Osteoblast (primary cell): ENCODE measurements around the gene ZNF652. TPM values are rescaled to one million over a fixed set of nuclear protein-coding genes. Genes with fewer than 3 reads are reported as not detected.

ENCODE experiments used
- DNase-seq: peaks from one replicate; pipeline ENCODE4 v3.0.0; 2011; ENCODE audit warnings: low spot score, mixed read lengths; ENCODE audit not compliant: insufficient read length; ENCODE audit errors: missing footprints
- H2AFZ ChIP-seq: 2 replicates; pipeline ENCODE4 v1.6.0; 2011; ENCODE audit warnings: mild to moderate bottlenecking, low read length
- H3K27ac ChIP-seq: 2 replicates; pipeline ENCODE4 v1.5.1; 2011; ENCODE audit warnings: mild to moderate bottlenecking, low read depth, low read length, moderate library complexity
- H3K27me3 ChIP-seq: 2 replicates; pipeline ENCODE4 v1.6.0; 2012; ENCODE audit warnings: mild to moderate bottlenecking, control low read depth, inconsistent platforms, low read length, moderate library complexity; ENCODE audit not compliant: insufficient read depth
- H3K36me3 ChIP-seq: 2 replicates; pipeline ENCODE4 v1.5.1; 2011; ENCODE audit warnings: mild to moderate bottlenecking, low read length, control low read depth, moderate library complexity; ENCODE audit not compliant: insufficient read depth
- H3K4me1 ChIP-seq: 2 replicates; pipeline ENCODE4 v1.5.1; 2011; ENCODE audit warnings: mild to moderate bottlenecking, low read length, control low read depth, moderate library complexity; ENCODE audit not compliant: insufficient read depth
- H3K4me2 ChIP-seq: 2 replicates; pipeline ENCODE4 v1.6.0; 2011; ENCODE audit warnings: mild to moderate bottlenecking, low read length; ENCODE audit not compliant: insufficient read depth
- H3K4me3 ChIP-seq: fragments of 200-600 bp; sonication (generic); 3 replicates; pipeline ENCODE4 v1.5.1; 2012; ENCODE audit warnings: mild to moderate bottlenecking, low read length, inconsistent platforms; ENCODE audit not compliant: insufficient read depth
- H3K79me2 ChIP-seq: 2 replicates; pipeline ENCODE4 v1.6.0; 2012; ENCODE audit warnings: mild to moderate bottlenecking, low read length, control low read depth, inconsistent platforms; ENCODE audit not compliant: insufficient read depth
- H3K9me3 ChIP-seq: 2 replicates; pipeline ENCODE4 v1.5.1; 2011; ENCODE audit warnings: low read depth, low read length, control low read depth
- H4K20me1 ChIP-seq: 2 replicates; pipeline ENCODE4 v1.6.0; 2012; ENCODE audit warnings: mild to moderate bottlenecking, low read length, control low read depth; ENCODE audit not compliant: insufficient read depth
- total RNA-seq: library from RNA; depleted of rRNA; stranded (reverse); fragments of >200 nt; gene quantifications from 2 replicates; pipeline ENCODE4 v1.2.3, GENCODE V29; 2012
- TF ChIP-seq, protein P1 (sequence below): IDR thresholded peaks from 2 replicates; pipeline ENCODE4 v1.5.1; 2011; ENCODE audit warnings: mild to moderate bottlenecking, low read depth, low read length, moderate library complexity; ENCODE audit errors: extremely low read depth

The ZNF652 gene
- total RNA-seq, 1 donor: 28.2 TPM

DNA sequence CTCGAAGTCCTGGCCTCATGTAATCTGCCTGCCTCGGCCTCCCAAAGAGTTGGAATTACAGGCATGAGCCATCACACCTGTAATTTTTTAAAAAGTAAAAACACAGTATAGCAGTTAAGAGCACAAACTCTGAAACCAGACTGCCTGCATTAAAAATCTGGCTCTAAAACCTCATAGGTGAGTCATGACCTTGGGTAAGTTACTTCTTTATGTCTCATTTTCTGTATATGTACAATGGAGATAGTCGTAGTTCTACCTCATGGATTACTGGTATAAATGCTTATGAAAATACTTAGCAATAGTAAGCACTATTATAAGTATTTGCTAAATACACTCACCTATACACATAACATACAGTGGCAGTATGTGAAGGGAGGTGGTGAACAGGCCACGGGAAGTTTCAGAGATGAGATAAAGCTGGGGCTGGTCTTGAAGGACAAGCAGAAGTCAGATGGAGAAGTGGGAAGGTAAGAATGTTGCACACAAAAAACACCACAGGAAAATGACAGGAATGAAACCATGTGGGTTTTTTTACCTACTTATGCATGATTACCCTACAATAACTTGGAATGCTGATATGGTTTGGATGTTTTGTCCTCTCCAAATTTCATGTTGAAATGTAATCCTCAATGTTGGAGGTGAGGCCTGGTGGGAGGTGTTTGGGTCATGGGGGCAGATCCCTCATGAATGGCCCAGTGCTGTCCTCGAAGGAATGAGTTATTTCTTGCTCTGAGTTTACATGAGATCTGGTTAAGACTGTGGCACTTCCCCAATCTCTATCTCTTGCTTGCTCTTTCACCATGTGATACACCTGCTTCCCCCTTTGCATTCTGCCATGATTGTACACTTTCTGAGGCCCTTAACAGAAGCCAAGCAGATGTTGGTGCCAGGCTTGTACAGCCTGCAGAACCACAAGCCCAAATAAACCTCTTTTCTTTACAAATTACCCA, 33.9 kb downstream of the ZNF652 start:
- Histone ChIP-seq H3K9me3 (no peaks in the 10 kb centered on the region), H3K4me1 (no peaks in the 10 kb centered on the region), H4K20me1 (peaks cover 29% of the 10 kb centered on the region), H3K4me2 (no peak overlapping the region), H3K27me3 (no peaks in the 10 kb centered on the region), H2AFZ (no peak overlapping the region), H3K36me3 (no peaks in the 10 kb centered on the region), H3K27ac (no peak overlapping the region), H3K79me2 (peaks cover 69% of the 10 kb centered on the region), H3K4me3 (no peak overlapping the region)
- TF ChIP-seq, protein P1, sequence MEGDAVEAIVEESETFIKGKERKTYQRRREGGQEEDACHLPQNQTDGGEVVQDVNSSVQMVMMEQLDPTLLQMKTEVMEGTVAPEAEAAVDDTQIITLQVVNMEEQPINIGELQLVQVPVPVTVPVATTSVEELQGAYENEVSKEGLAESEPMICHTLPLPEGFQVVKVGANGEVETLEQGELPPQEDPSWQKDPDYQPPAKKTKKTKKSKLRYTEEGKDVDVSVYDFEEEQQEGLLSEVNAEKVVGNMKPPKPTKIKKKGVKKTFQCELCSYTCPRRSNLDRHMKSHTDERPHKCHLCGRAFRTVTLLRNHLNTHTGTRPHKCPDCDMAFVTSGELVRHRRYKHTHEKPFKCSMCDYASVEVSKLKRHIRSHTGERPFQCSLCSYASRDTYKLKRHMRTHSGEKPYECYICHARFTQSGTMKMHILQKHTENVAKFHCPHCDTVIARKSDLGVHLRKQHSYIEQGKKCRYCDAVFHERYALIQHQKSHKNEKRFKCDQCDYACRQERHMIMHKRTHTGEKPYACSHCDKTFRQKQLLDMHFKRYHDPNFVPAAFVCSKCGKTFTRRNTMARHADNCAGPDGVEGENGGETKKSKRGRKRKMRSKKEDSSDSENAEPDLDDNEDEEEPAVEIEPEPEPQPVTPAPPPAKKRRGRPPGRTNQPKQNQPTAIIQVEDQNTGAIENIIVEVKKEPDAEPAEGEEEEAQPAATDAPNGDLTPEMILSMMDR: no peak
- no peak for DNase-seq

DNA sequence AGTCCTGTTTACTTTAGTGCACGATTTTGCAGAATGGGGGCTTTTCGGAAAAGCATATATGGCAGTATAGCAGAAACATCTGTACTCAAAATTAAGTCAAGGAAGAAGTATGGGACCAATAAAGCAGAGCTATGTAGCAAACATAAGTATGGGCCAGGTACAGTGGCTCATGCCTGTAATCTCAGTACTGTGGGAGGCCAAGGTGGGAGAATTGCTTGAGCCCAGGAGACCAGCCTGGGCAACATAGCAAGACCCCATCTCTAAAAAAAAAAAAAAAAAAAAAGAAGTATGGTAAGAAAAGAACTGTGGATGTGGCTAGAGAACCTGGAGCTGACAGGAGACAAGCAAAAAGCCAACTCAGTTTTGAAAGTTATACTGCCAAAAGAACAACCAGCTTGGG, 36.1 kb downstream of the ZNF652 start:
- H3K4me3 ChIP-seq: no peak overlapping the region
- no peaks in the 10 kb centered on the region for H3K36me3 ChIP-seq
- H3K4me1 ChIP-seq: no peaks in the 10 kb centered on the region
- no peak overlapping the region for H3K4me2 ChIP-seq
- DNase-seq: no peak
- H4K20me1 ChIP-seq: peaks cover 27% of the 10 kb centered on the region
- peaks cover 69% of the 10 kb centered on the region for H3K79me2 ChIP-seq
- H3K27ac ChIP-seq: no peak overlapping the region
- TF ChIP-seq, protein P1: no peak
- H3K27me3 ChIP-seq: no peaks in the 10 kb centered on the region
- H3K9me3 ChIP-seq: no peaks in the 10 kb centered on the region
- H2AFZ ChIP-seq: no peak overlapping the region

DNA sequence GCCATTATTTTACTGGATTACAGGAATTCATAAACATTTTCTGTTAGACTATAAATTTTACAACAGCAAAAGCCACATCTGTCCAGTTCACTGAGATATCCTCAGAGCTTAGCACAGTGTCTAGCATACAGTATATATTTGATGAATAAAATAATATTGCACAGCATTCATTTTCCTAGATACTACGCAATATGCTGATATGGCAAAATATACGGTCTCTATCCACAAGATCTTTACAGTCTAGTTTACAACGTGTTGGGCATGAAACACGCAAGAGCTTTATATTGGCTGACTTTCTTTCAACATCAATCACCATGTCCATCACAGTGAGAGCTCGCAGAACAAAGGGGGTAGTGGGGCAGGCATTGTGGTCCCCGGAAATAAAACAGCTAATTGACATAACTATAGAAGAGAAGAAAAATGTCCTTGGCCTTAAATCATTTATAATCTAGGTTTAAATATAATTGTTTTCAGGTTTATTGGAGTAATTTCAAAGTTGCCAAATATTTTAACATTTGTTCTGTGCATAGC, 43.5 kb downstream of the ZNF652 start:
- H3K79me2 ChIP-seq: peaks cover 34% of the 10 kb centered on the region
- no peak for DNase-seq
- H4K20me1 ChIP-seq: peaks cover 9% of the 10 kb centered on the region
- no peak overlapping the region for H3K4me3 ChIP-seq
- no peaks in the 10 kb centered on the region for H3K27me3 ChIP-seq
- H3K4me1 ChIP-seq: peaks cover 10% of the 10 kb centered on the region
- no peak overlapping the region for H3K27ac ChIP-seq
- no peak overlapping the region for H2AFZ ChIP-seq
- TF ChIP-seq, protein P1: no peak
- peaks cover 5% of the 10 kb centered on the region for H3K36me3 ChIP-seq
- H3K4me2 ChIP-seq: no peak overlapping the region
- no peaks in the 10 kb centered on the region for H3K9me3 ChIP-seq
